HepG2 (cell line): ENCODE measurements around the gene NCF4. TPM values are rescaled to one million over a fixed set of nuclear protein-coding genes. Genes with fewer than 3 reads are reported as not detected.

Experiments
- ATAC-seq: fragments of 200-7000 bp; cut with Tn5 transposase; 3 replicates; pipeline ENCODE4 v1.9.1; 2020; ENCODE audit warnings: mild to moderate bottlenecking, moderate library complexity
- BruUV-seq: library from RNA; stranded (reverse); fragments of 400-500 nt; replicated peaks from 2 replicates; lab custom pipeline; 2021; lab: Mats Ljungman, UMichigan
- CTCF ChIA-PET: fragments of 300-600 bp; formaldehyde crosslinking; extraction: SDS; loops from one replicate; lab custom pipeline; 2021; ENCODE audit warnings: low total read pairs, inconsistent platforms, low intra/inter-chr PET ratio; lab: Yijun Ruan, JAX
- POLR2A ChIA-PET: fragments of 350-600 bp; sonication (Branson Sonifier 250); formaldehyde crosslinking; loops from one replicate; lab custom pipeline; 2020; ENCODE audit warnings: antibody characterized with exemption, inconsistent platforms; lab: Yijun Ruan, JAX
- DNase-seq: peaks from one replicate; pipeline ENCODE4 v3.0.0-alpha.2; 2015; ENCODE audit warnings: low spot score
- FAIRE-seq: peaks from 3 replicates; lab custom pipeline; 2011; peaks lifted over from hg19 to GRCh38; lab: Jason Lieb, UNC
- H2AFZ ChIP-seq: one replicate; pipeline ENCODE4 v1.6.1; 2011; ENCODE audit warnings: low read length, inconsistent platforms
- H3K27ac ChIP-seq: fragments of 300-600 bp; 3 replicates; pipeline ENCODE4 v1.8.0; 2011; ENCODE audit warnings: mixed run types, mild to moderate bottlenecking, mixed read lengths, low read length, inconsistent platforms; ENCODE audit not compliant: insufficient read depth; ENCODE audit errors: extremely low read length
- H3K27me3 ChIP-seq, 2 experiments: fragments of 200-600 bp in 1 of 2; 2 replicates in 1 of 2; 3 replicates in 1 of 2; pipeline versions ENCODE4 v1.6.0 to v1.8.0; 2011; ENCODE audit warnings: low read length in 2 of 2, mild to moderate bottlenecking in 2 of 2, moderate library complexity in 2 of 2, inconsistent platforms in 1 of 2; ENCODE audit not compliant: insufficient read depth in 2 of 2, control insufficient read depth in 1 of 2
- H3K36me3 ChIP-seq, 2 experiments: fragments of 200-600 bp in 1 of 2; replicated peaks in 1 of 2; 2 replicates in 1 of 2; 3 replicates in 1 of 2; pipeline versions ENCODE4 v1.5.1 to v1.8.0; 2011; ENCODE audit warnings: low read length in 2 of 2, inconsistent platforms in 1 of 2; ENCODE audit not compliant: insufficient read depth in 2 of 2, control insufficient read depth in 1 of 2
- H3K4me1 ChIP-seq: 2 replicates; pipeline ENCODE4 v1.5.1; 2012; ENCODE audit warnings: low read length, inconsistent platforms; ENCODE audit not compliant: insufficient read depth
- H3K4me2 ChIP-seq: 2 replicates; pipeline ENCODE4 v1.6.0; 2011; ENCODE audit warnings: low read depth, low read length, inconsistent platforms
- H3K4me3 ChIP-seq, 3 experiments: fragments of 200-600 bp in 1 of 3; sonication (generic), shearing (Covaris generic) in 1 of 3; replicated peaks in 1 of 3; 2 replicates each; pipeline ENCODE4 v1.5.1; 2011 to 2016; ENCODE audit warnings: low read length in 3 of 3, inconsistent platforms in 2 of 3, low read depth in 2 of 3, mild to moderate bottlenecking in 2 of 3, control low read depth in 1 of 3, mixed read lengths in 1 of 3; ENCODE audit not compliant: insufficient read depth in 1 of 3
- H3K79me2 ChIP-seq: one replicate; pipeline ENCODE4 v1.6.1; 2011; ENCODE audit warnings: low read length, inconsistent platforms; ENCODE audit not compliant: insufficient read depth
- H3K9ac ChIP-seq: 2 replicates; pipeline ENCODE4 v1.6.0; 2011; ENCODE audit warnings: mild to moderate bottlenecking, low read depth, low read length, inconsistent platforms; ENCODE audit not compliant: insufficient read depth
- H3K9me3 ChIP-seq: 2 replicates; pipeline ENCODE4 v1.5.1; 2012; ENCODE audit warnings: mild to moderate bottlenecking, low read length
- H4K20me1 ChIP-seq: 2 replicates; pipeline ENCODE4 v1.6.0; 2011; ENCODE audit warnings: inconsistent platforms, mild to moderate bottlenecking, low read length, moderate library complexity; ENCODE audit not compliant: insufficient read depth
- ARNT ChIP-seq: fragments of 450-650 bp; IDR thresholded peaks from 2 replicates; pipeline ENCODE4 v1.6.1; 2017
- HNF1A ChIP-seq, 2 experiments: sonication (generic) in 1 of 2; formaldehyde crosslinking in 1 of 2; IDR thresholded peaks; 2 replicates each; pipeline versions ENCODE4 v1.4.0 to v1.6.1; 2016 to 2020; ENCODE audit warnings: borderline replicate concordance in 1 of 2, low read depth in 1 of 2, mild to moderate bottlenecking in 1 of 2, missing genetic modification reagents in 1 of 2
- IKZF5 ChIP-seq: IDR thresholded peaks from 2 replicates; pipeline ENCODE4 v1.6.1; 2018; ENCODE audit warnings: missing genetic modification reagents, mild to moderate bottlenecking, missing compliant biosample characterization
- PHF8 ChIP-seq: sonication (generic); formaldehyde crosslinking; IDR thresholded peaks from 2 replicates; pipeline ENCODE4 v1.5.0; 2020; ENCODE audit warnings: missing genetic modification reagents
- SP5 ChIP-seq: IDR thresholded peaks from 2 replicates; pipeline ENCODE4 v1.6.1; 2016; ENCODE audit warnings: low read depth, borderline replicate concordance
- ZBTB44 ChIP-seq: sonication (generic); formaldehyde crosslinking; IDR thresholded peaks from 2 replicates; pipeline ENCODE4 v1.4.0; 2020; ENCODE audit warnings: missing genetic modification reagents
- ZHX2 ChIP-seq, 2 experiments: sonication (generic) in 1 of 2; formaldehyde crosslinking in 1 of 2; IDR thresholded peaks; 2 replicates each; pipeline versions ENCODE4 v1.6.1 to v1.9.0; 2014 to 2022; ENCODE audit warnings: antibody characterized with exemption in 1 of 2, borderline replicate concordance in 1 of 2, inconsistent platforms in 1 of 2, low read depth in 1 of 2, missing genetic modification reagents in 1 of 2
- ZNF10 ChIP-seq: sonication (generic); formaldehyde crosslinking; IDR thresholded peaks from 2 replicates; pipeline ENCODE4 v1.4.0; 2020; ENCODE audit warnings: mild to moderate bottlenecking, low read depth, missing genetic modification reagents, borderline replicate concordance
- ZSCAN30 ChIP-seq: sonication (generic); formaldehyde crosslinking; IDR thresholded peaks from 2 replicates; pipeline ENCODE4 v1.5.0; 2020; ENCODE audit warnings: mild to moderate bottlenecking, missing genetic modification reagents
- WGBS: methylation state at CpG from one replicate; pipeline ENCODE4 v1.1.6; 2017; ENCODE audit warnings: low lambda C conversion rate; 5-methylcytosine and 5-hydroxymethylcytosine counted together
- in situ Hi-C: cut with HindIII; loops from 2 replicates; pipeline ENCODE4 v1.10.0; 2017; ENCODE audit warnings: low pct_unique_long_range_greater_than_20kb; ENCODE audit not compliant: extremely low pct_ligation_motif_present
- intact Hi-C: fragments of 100-400 bp; cut with micrococcal nuclease; formaldehyde crosslinking; loops from one replicate; pipeline ENCODE4 v1.10.0; 2022; ENCODE audit not compliant: unreplicated experiment
- polyA plus RNA-seq, 8 experiments: library from polyadenylated mRNA; depleted of rRNA in 3 of 8; stranded (reverse) in 7 of 8; unstranded in 1 of 8; fragments of >200 nt; fragmentation: Illumina TruSeq in 4 of 8; extraction: Trizol in 4 of 8; gene quantifications; 2 replicates each; pipeline versions ENCODE4 v1.2.1 to v1.2.3, GENCODE V29; 2011 to 2016; ENCODE audit warnings: low read depth in 4 of 8, missing spikeins in 1 of 8, mixed read lengths in 1 of 8; ENCODE audit not compliant: insufficient read depth in 1 of 8
- total RNA-seq, 5 experiments: library from RNA; depleted of rRNA; stranded (reverse); fragments of >200 nt; fragmentation: Illumina TruSeq; extraction: Trizol; gene quantifications; 2 replicates each; pipeline ENCODE4 v1.2.3, GENCODE V29; 2016; ENCODE audit warnings: low read depth in 1 of 5

The NCF4 gene
- total and polyA plus RNA-seq, 2 of the 13 experiments (the other 11 are each of a cell fraction or from before 2014, with no cell fraction given), result not detected

- Histone ChIP-seq H3K9ac (no peak overlapping the region), H3K36me3 (no peaks in the 10 kb centered on the region), H3K27me3 (peaks cover 5 to 66% of the 10 kb centered on the region in 2 experiments; a peak in 4 of 5 replicates), H3K4me2 (no peak overlapping the region), H3K9me3 (no peaks in the 10 kb centered on the region), H3K4me3 (no peak overlapping the region), H3K79me2 (no peaks in the 10 kb centered on the region), H2AFZ (no peak overlapping the region), H3K27ac (no peak overlapping the region), H3K4me1 (no peaks in the 10 kb centered on the region), H4K20me1 (no peaks in the 10 kb centered on the region)
- CTCF ChIA-PET, result no interaction called here
- FAIRE-seq (no peak), ATAC-seq (no peak), DNase-seq (no peak)
- intact Hi-C loops (no loop called here), in situ Hi-C loops (no loop called here)
- POLR2A ChIA-PET, result no interaction called here
- 43% methylated on average over 5 of the region's 8 CpGs for WGBS
- BruUV-seq, result no TSS peak
- TF ChIP-seq ZSCAN30 (no peak), PHF8 (no peak), SP5 (CRISPR knock-in tag) (no peak), HNF1A (IDR thresholded peaks at IDR 0.05; ENCODE audit: low read depth) (no peak), HNF1A (CRISPR knock-in tag; IDR thresholded peaks at IDR 0.05; ENCODE audit: borderline replicate concordance) (no peak), IKZF5 (no peak), ZBTB44 (CRISPR knock-in tag) (no peak), ZNF10 (no peak), ZHX2 (IDR thresholded peaks at IDR 0.05; ENCODE audit: low read depth) (no peak), ZHX2 (CRISPR knock-in tag; IDR thresholded peaks at IDR 0.05; ENCODE audit: borderline replicate concordance) (no peak), ARNT (no peak)
Observed at GRCh38 chr22:36815558-36816338, 45.1 kb upstream of the NCF4 start.
